NCI-H1694 (cell line): ENCODE measurements around the gene OR2AK2.

Source experiments
- DNase-seq: peaks from one replicate; lab custom pipeline; 2025; lab: John Stamatoyannopoulos, UW

The OR2AK2 gene

DNA sequence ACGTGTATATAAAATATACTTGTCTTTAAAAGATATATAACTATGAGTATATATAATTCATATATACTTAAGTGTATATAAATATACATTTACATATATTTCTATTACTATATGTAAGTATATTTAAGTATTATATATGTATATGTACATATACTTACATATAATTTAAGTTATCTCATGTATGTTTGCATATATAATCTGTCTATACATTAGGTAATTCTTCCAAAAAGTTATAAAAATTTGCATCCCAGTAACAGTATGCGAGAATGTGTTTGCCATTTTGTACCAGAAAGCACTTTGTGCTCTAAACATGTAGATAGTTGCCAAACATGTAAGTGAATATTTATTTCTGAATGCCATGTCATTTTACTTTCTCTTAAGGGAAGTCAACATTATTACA, at the start of gene OR2AK2:
Gene OR2AK2 (plus strand): TSS at position 301 of the 400 bp plus-strand sequence. CDS start 144 bp downstream, outside the sequence.
- no peak for DNase-seq

DNA sequence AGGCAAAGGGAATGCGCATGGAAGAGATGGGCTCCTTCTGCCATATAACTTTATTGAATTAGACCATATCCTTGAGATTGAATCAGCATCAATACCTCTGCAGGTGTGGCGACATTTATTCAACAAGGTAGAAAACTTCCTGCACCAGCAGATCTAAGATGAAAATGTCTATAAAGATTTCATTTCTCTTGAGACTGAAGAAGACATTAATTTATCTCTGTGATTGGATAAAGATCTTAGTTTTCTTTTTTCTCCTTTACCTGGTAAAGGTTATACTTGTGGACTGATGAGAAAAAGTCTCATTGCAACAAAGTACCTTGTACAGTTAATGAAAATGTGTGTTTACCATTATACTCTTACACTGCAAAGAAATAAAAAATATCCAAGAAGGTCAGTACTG, 45.1 kb upstream of the OR2AK2 start, which contains the start of gene OR2T8:
Gene OR2T8 (plus strand): TSS at position 301 of the 400 bp plus-strand sequence. CDS start 766 bp downstream, outside the sequence.
- DNase-seq, result no peak

GRCh38 chr1:247923941-247924340, 41.1 kb upstream of the OR2AK2 start:
- DNase-seq, result no peak

DNA sequence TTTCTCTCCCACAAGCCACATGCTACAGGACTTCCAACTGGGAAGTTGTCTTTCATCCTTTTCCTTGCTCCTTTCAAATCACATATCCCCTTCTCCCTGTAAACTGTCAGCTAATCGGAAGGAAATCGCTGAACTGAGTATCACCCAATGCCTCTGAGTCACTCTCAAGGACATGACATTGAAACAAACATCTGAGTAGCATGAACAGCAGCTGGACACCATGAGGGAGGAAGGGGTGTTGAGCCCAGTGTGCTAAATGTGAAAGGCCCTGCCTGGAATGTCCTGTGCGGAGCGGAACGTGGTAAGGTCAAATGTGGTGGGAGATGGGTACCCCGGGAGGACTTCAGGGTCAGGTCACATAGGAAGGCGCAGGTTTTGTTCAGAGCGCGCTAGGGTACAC, 40.2 kb upstream of the OR2AK2 start, which contains the start of gene OR2AJ1:
Gene OR2AJ1 (plus strand): TSS at position 22 of the 400 bp plus-strand sequence. CDS start 8,880 bp downstream, outside the sequence.
- no peak for DNase-seq

DNA sequence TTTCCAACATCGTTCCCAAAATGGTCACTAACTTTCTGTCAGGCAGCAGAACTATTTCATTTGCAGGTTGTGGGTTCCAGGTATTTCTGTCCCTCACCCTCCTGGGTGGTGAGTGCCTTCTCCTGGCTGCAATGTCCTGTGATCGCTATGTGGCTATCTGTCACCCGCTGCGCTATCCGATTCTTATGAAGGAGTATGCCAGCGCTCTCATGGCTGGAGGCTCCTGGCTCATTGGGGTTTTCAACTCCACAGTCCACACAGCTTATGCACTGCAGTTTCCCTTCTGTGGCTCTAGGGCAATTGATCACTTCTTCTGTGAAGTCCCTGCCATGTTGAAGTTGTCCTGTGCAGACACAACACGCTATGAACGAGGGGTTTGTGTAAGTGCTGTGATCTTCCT, 31.0 kb upstream of the OR2AK2 start:
- no peak for DNase-seq

- DNase-seq, result no peak
These were observed 29.3 kb upstream of the OR2AK2 start for GRCh38 chr1:247935781-247936180.

GRCh38 chr1:247936415-247936814, 28.6 kb upstream of the OR2AK2 start:
- DNase-seq, result no peak

- peak; percentile 70 for DNase-seq
These were observed 27.9 kb upstream of the OR2AK2 start for GRCh38 chr1:247936965-247937734.

DNA sequence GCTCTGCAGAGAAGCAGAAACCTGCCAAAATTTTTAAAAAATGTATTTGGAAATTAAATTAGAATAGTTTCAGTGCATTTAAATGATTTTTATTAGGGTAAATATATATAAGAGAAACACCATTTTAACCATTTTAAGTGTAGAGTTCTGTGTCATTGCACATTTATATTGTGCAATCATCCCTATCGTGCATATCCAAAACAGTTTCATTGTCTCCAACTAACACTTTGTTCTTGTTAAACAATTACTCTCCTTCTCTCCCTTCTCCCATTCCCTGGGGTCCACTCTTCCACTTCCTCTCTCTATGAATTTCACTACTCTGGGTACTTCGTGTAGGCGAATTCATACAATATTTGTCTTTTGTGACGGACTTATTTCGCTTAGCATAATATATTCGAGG, 22.4 kb upstream of the OR2AK2 start:
- no peak for DNase-seq

- no peak for DNase-seq
These were observed 16.5 kb upstream of the OR2AK2 start, which contains the start of gene OR2L8 for GRCh38 chr1:247948558-247948957. OR2L8 (plus strand) TSS chr1:247948858; CDS start chr1:247948858, 0 bp downstream.

DNA sequence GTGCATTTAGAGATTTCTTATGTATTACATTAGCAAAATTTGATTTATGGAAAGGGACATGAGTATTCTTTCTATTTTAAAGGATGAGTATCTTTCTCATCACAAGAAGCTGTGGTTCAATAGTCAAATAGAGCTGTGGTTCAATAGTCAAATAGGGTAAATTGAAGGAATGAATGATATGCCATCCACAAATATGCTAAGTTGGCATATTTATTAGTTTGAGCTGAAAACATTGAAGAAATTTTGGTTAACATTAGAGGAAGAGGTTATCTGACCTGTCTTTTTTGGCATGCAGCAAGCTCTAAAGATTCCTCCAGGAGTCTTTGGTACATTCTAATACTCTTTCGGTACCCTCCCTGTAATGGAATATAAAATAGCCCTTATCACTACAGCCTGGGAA, 11.6 kb upstream of the OR2AK2 start:
- no peak for DNase-seq

DNA sequence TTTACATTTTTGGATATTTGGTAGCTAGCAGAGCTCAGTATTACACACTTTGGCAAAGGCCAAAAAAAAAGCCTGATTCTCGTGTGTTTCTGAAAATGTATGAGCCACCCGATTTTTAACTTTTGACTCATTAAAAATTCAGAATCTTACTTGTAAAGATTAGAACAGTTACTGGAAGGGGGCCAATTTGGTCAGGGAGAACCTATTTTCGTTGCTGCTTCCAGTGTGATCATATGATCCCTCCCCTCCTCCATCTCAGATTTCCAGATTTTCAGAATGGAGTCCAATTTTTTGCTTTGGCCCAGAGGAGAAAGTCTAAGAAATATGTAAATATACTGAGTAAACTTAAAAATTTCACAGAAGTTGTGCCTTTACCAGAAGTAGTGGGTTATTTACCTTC, 3.2 kb upstream of the OR2AK2 start:
- no peak for DNase-seq

- DNase-seq, result no peak
These were observed 2.0 kb upstream of the OR2AK2 start for GRCh38 chr1:247962911-247963588.

DNA sequence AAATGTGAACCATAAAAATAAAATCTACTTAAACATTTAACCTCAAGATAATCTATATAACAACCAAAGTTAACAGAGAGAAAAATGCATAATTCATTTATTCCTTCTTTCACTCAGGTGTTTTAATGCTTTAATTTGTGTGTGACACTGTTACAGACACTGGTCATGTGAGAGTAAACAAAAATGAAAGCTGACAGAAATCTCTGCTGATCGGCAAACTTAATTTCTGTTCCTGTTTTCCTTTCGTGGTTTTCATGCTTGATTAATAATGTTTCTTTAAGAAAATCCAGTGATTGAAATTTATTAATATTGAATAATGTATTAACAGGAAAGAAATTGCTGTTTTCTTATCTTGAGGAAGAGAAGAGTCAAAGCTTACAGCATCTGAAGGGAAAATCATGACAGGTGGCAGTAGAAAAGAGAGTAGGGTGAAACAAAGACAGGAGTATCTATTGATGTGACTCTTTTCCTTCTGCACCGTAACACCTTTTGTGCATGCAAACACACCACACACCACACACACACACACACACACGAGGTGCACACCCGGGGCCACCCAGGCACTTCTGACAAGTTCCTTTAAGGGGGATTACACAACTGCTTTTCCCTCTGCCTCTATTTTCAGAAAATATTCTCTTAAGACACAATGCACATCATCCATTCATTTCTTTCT, 1.6 kb downstream of the OR2AK2 start:
- DNase-seq, result no peak

DNA sequence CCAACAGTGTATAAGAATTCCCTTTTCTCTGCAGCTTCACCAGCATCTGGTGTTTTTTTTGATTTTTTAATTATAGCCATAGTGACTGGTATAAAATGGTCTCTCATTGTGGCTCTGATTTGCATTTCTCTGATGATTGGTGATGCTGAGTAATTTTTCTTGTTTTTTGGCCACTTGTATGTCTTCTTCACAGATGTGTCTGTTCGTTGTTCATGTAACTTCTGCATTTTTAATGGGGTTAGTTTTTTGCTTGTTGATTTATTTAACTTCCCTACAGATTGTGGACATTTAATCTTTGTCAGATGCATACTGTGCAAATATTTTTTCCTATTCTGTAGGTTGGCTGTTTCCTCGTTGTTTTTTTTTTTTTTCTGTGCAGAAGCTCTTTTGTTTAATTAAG, 28.0 kb downstream of the OR2AK2 start:
- DNase-seq, result no peak

GRCh38 chr1:247998811-247999210, 33.8 kb downstream of the OR2AK2 start:
- no peak for DNase-seq

DNA sequence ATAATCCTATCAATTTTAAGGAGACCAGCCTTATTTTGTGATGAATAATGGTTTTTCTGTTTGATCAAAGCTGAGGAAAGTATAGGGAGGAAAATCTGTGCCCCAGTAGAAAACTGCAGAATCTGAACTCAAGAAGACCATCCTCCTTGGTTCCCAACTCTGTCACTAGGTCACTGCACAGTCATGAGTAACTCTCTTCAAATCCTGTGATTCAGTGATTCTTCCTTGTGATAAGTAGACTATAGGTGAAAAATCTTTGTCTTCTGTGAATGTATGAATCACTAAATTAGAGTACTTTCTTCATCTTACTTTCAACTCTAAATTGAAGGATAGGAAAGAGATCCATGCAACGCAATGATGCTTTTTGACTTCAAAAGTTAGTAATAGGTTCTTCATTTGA, 35.1 kb downstream of the OR2AK2 start:
- DNase-seq, result no peak

- no peak for DNase-seq
These were observed 42.7 kb downstream of the OR2AK2 start for GRCh38 chr1:248007778-248008177.

DNA sequence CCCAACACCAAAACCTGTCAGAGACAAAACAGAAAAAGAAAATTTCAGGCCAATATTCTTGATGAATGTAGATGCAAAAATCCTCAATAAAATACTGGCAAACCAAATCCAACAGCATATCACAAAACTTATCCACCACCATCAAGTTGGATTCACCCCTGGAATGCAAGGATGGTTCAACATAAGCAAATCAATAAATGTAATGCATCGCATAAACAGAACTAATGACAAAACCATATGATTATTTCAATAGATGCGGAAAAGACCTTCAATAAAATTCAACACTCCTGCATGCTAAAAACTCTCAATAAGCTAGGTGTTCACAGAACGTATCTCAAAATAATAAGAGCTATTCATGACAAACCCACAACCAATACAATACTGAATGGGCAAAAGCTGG, 44.6 kb downstream of the OR2AK2 start:
- no peak for DNase-seq

DNA sequence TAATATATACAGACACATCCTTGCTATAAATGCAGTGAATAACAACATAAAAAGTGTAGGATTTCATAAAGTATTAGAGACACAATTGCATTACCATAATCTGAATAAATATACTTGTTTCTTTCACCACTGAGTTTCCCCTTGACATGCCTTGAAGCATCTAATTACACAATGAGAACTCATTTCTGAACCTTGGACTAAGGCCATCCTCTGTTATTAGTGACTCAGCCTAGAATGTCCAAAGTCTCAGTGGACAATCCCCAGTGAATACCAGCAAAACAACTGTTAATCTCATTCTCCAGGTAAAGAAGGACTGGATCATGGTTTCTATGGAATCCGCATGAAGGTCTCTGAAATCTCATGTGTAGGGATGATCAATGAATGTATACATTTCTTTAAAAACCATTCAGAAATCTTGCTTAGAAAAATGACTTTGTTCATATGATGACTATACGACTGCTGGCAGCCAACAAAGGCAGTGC, 48.2 kb downstream of the OR2AK2 start, which contains the start of gene OR2L5:
Gene OR2L5 (plus strand): TSS at position 432 of the 482 bp plus-strand sequence. CDS start 8,288 bp downstream, outside the sequence.
- no peak for DNase-seq

DNA sequence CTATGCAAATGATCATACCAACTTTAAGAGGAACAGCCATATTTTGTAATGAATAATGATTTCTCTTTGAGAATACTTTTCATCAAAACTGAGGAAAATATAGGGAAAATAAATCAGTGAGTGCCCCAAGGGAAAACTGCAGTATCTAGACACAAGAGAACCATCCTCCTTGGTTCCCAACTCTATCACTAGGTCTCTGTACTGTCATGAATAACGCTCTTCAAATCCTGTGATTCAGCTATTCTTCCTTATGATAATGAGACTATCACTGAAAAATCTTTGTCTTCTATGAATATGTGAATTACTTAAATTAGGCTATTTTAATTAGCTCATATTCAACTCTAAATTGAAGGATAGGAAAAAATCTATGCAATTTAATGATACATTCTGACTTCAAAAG, 50.8 kb downstream of the OR2AK2 start:
- DNase-seq, result no peak
